Bladder microvascular endothelial cell (primary cell): ENCODE measurements around the gene INTS4. TPM values are rescaled to one million over a fixed set of nuclear protein-coding genes. Genes with fewer than 3 reads are reported as not detected.

Experiments
- total RNA-seq: library from RNA; depleted of rRNA; stranded (reverse); fragments of >200 nt; gene quantifications from 2 replicates; pipeline ENCODE4 v1.2.3, GENCODE V29; 2014

INTS4 gene
- 17.5 and 36.9 TPM in 2 replicates for total RNA-seq

GRCh38 chr11:77994434-77995362 is at the start of gene INTS4:
TSS of gene INTS4 (minus strand) at chr11:77994668. CDS start at chr11:77994643, 25 bp downstream.

GRCh38 chr11:78022397-78023396 is 28.2 kb upstream of the INTS4 start, which contains the start of gene KCTD14:
TSS of gene KCTD14 (minus strand) at chr11:78023276. CDS start at chr11:78023249, 27 bp downstream.

Other genes with a start within 250 kb of the INTS4 start
- gene RSF1, start 173.9 kb downstream of the INTS4 start, total RNA-seq, result 25.3 and 44.7 TPM in 2 replicates
- gene AAMDC, start 173.5 kb downstream of the INTS4 start, total RNA-seq, result 48.3 and 62.5 TPM in 2 replicates
- gene KCTD14, start 28.6 kb upstream of the INTS4 start, total RNA-seq, result 0.25 and 0.32 TPM in 2 replicates
- not detected in 2 replicates for gene THRSP, start 69.2 kb upstream of the INTS4 start, total RNA-seq
- gene NDUFC2, start 85.2 kb upstream of the INTS4 start, total RNA-seq, result 47.3 and 54.2 TPM in 2 replicates
- gene ALG8, start 145.0 kb upstream of the INTS4 start, total RNA-seq, result 21.7 and 32.1 TPM in 2 replicates
- 3.1 and 13.5 TPM in 2 replicates for gene KCTD21, start 194.0 kb upstream of the INTS4 start, total RNA-seq
- 4.7 and 8.1 TPM in 2 replicates for gene USP35, start 194.3 kb upstream of the INTS4 start, total RNA-seq